ENCODE results near the gene SUCLG2. TPM values are rescaled to one million over a fixed set of nuclear protein-coding genes. Genes with fewer than 3 reads are reported as not detected.

The SUCLG2 gene
- total RNA-seq, 1 experiment from 2014 or later, result 38.5 TPM

GRCh38 chr3:67654844-67655177, 399 bp upstream of the SUCLG2 start:
- H3K27ac ChIP-seq (ENCODE audit: insufficient read length, low read depth, low read length), result no peak overlapping the region
- no peak for TF ChIP-seq CTCF (conservative IDR thresholded peaks at IDR 0.05)
- peaks cover 5 to 15% (median 10%) of the 10 kb centered on the region in 3 experiments; a peak in 5 of 7 replicates for H3K36me3 Mint-ChIP-seq (ENCODE audit: insufficient read depth in 1 of 3, low read depth in 3 of 3)
- H2AFZ ChIP-seq (ENCODE audit: low read length), result no peak overlapping the region
- no peak overlapping the region for H3K23ac ChIP-seq (ENCODE audit: insufficient read length, low read depth, low read length)
- H4K91ac ChIP-seq (ENCODE audit: insufficient read length, low read depth, low read length), result no peak overlapping the region
- no peak overlapping the region for H3K4ac ChIP-seq (ENCODE audit: low read depth, low read length)
- H3K4me3 Mint-ChIP-seq, result peak overlapping the region; percentile 63 to 78
- no peak overlapping the region for H2AK5ac ChIP-seq (ENCODE audit: insufficient read length, low read length)
- H4K8ac ChIP-seq (replicated peaks; ENCODE audit: insufficient read length, low read depth, low read length), result no peak overlapping the region
- H3K27ac Mint-ChIP-seq, result peak overlapping the region; percentile 71 to 79 (median 77); a peak in 4 of 7 replicates
- no peak overlapping the region for H3K56ac ChIP-seq (ENCODE audit: insufficient read length, low read depth, low read length)
- H3K23me2 ChIP-seq (ENCODE audit: insufficient read length, low read depth, low read length, poor library complexity, severe bottlenecking), result no peaks in the 10 kb centered on the region
- no peaks in the 10 kb centered on the region for H3K79me1 ChIP-seq (ENCODE audit: insufficient read depth, low read depth, low read length, poor library complexity, severe bottlenecking)
- H2BK120ac ChIP-seq (ENCODE audit: low read depth, low read length, poor library complexity, severe bottlenecking), result no peak overlapping the region
- H2BK5ac ChIP-seq (ENCODE audit: insufficient read length, low read length), result no peak overlapping the region
- no peaks in the 10 kb centered on the region for H4K20me1 ChIP-seq (ENCODE audit: control insufficient read depth, insufficient read depth, insufficient read length)
- peak overlapping the region; percentile 8 for H4K5ac ChIP-seq (ENCODE audit: insufficient read length, low read depth, low read length)
- H3K79me2 ChIP-seq (ENCODE audit: insufficient read depth, low read length), result no peaks in the 10 kb centered on the region
- H3K18ac ChIP-seq (ENCODE audit: insufficient read length, low read depth, low read length), result peak overlapping the region; percentile 18
- no CpG with 5 or more reads among the region's 11 CpGs for WGBS (ENCODE audit: extremely low coverage, insufficient read length, low lambda C conversion rate)
- H3T11ph ChIP-seq (ENCODE audit: low read length), result no peak overlapping the region
- H3K9me3 ChIP-seq (ENCODE audit: control insufficient read depth, low read depth, low read length), result no peaks in the 10 kb centered on the region
- H2BK12ac ChIP-seq (ENCODE audit: insufficient read length, low read depth, low read length), result no peak overlapping the region
- DNase-seq, result no peak
- H3K4me1 ChIP-seq (ENCODE audit: insufficient read depth, low read length), result no peaks in the 10 kb centered on the region
- peak overlapping the region; percentile 60 for H3K4me2 ChIP-seq (ENCODE audit: insufficient read depth, insufficient read length, low read length)
- H3K9ac ChIP-seq (ENCODE audit: extremely low read depth, insufficient read length, low read length), result peak overlapping the region; percentile 15
- no peaks in the 10 kb centered on the region for H3K27me3 ChIP-seq (ENCODE audit: insufficient read depth, low read length)
- H3K14ac ChIP-seq (ENCODE audit: insufficient read depth, low read length), result peak overlapping the region; percentile 67
- no peak overlapping the region for H2BK20ac ChIP-seq (ENCODE audit: low read depth, low read length, poor library complexity, severe bottlenecking)
- H3K9me3 Mint-ChIP-seq, result peaks cover 3 to 5% of the 10 kb centered on the region in 2 experiments; a peak in 3 of 5 replicates
- H2BK15ac ChIP-seq (ENCODE audit: low read depth, low read length), result no peak overlapping the region
- H3K27me3 Mint-ChIP-seq (ENCODE audit: low read depth), result no peaks in the 10 kb centered on the region
- peaks cover 12 to 22% of the 10 kb centered on the region in 2 experiments; a peak in 3 of 4 replicates for H3K4me1 Mint-ChIP-seq

Measured in H9 (cell line).